DMS153 treated with DMSO at 0.1 percent for 48 hours (cell line): ENCODE measurements around the gene OAS3.

Experiments
- DNase-seq: peaks from one replicate; lab custom pipeline; 2025; ENCODE audit not compliant: unreplicated experiment; lab: John Stamatoyannopoulos, UW

Gene OAS3

DNA sequence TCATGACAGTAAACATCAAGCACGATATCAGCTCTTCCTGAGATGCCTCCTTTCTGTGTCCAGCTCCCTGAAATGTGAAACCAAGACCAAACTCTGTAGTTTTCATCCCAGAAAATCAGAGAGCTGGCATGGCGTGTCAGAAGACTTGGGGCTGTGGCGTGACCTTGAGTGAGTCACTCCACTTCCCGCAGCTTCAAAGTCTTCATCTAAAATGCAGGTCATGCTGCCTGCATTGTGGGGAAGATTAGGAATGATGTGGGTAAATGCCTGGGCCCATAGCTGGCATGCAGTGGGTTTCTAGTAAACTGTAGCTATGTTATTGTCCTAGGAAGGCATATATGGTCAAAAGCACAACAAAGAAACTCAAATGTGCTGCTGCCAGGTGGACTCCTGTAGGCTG, 68.9 kb downstream of the OAS3 start:
- DNase-seq: no peak

- DNase-seq: no peak
Observed at GRCh38 chr12:113010701-113011100, 72.4 kb downstream of the OAS3 start.

DNA sequence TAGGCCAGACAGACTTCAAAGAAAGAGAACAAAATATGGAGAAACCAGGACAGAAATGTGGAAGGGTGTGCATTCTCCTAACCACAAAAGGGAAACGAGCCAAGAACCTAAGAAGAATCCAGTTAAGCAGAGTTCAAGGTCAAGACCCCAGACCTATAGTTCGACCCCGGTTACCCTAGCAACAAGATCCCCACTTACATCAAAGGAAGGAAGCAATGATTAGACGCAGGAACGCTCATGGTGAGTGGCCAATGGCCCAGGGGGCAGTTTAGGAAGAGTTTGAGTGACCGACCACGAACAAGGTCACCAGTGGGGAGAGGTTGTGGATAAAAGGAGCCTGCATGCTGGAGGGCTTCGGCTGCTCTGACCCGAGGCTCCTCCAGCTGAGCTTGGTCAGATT, 76.3 kb downstream of the OAS3 start:
- DNase-seq: no peak

GRCh38 chr12:113016796-113017195, 78.5 kb downstream of the OAS3 start:
- DNase-seq: no peak

DNA sequence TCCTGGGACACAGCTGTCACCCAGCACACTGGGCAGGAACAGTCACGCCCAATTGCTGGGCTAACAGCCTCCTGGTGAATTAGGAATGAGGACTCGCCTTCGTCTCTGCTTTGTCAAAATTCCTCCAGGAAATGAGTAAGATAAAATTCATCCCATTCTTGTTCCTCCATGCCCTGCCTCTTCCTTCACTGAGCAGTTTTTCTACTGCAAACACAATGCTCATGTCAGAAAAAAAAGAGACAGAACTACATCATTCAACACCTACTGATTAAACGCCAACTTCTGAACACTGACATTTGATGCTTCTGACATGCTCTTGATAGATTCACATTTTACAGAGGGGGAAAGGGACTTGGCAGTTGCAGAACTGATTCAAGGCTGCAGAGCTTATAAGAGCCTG, 80.8 kb downstream of the OAS3 start:
- no peak for DNase-seq

GRCh38 chr12:113021500-113021899, 83.2 kb downstream of the OAS3 start:
- no peak for DNase-seq
